HEK293 (cell line): ENCODE measurements around the gene WNK4.

ENCODE experiments used
- CTCF ChIP-seq: fragments of 450-650 bp; formaldehyde crosslinking; IDR thresholded peaks from 2 replicates; pipeline ENCODE4 v1.5.1; 2016; ENCODE audit warnings: missing biosample characterization, missing genetic modification characterization
- PBX3 ChIP-seq: sonication (generic); formaldehyde crosslinking; IDR thresholded peaks from 2 replicates; pipeline ENCODE4 v1.8.1; 2022; ENCODE audit warnings: mild to moderate bottlenecking, moderate library complexity, missing genetic modification reagents
- WT1 ChIP-seq: fragments of 450-650 bp; formaldehyde crosslinking; IDR thresholded peaks from 2 replicates; pipeline ENCODE4 v1.5.1; 2016; ENCODE audit warnings: missing biosample characterization, missing genetic modification characterization
- ZNF302 ChIP-seq: fragments of 450-650 bp; formaldehyde crosslinking; IDR thresholded peaks from 2 replicates; pipeline ENCODE4 v1.5.1; 2016; ENCODE audit warnings: missing biosample characterization, missing genetic modification characterization, low read depth
- ZNF658 ChIP-seq: fragments of 450-650 bp; formaldehyde crosslinking; IDR thresholded peaks from 2 replicates; pipeline ENCODE4; 2016; ENCODE audit warnings: missing biosample characterization, missing genetic modification characterization

- TF ChIP-seq CTCF (tag by site-specific recombination), result no peak
- no peak for TF ChIP-seq ZNF302 (tag by site-specific recombination)
- TF ChIP-seq ZNF658 (tag by site-specific recombination), result no peak
- TF ChIP-seq PBX3 (CRISPR knock-in tag), result no peak
- TF ChIP-seq WT1 (tag by site-specific recombination), result no peak
Measured at GRCh38 chr17:42779936-42780850, at the start of gene WNK4.
